ENCODE data around the gene RAB40B.
A peak's percentile ranks its signal among the peaks of the same experiment; 100 is the strongest.

Gene RAB40B

GRCh38 chr17:82663381-82664275 is 34.9 kb downstream of the RAB40B start:
- Histone ChIP-seq H4K8ac (ENCODE audit: low read length) (no peak overlapping the region), H3K4me1 (ENCODE audit: control insufficient read depth, insufficient read depth, low read depth, low read length) (peaks cover 10% of the 10 kb centered on the region), H3K4me3 (ENCODE audit: insufficient read depth in 1 of 2, low read depth in 1 of 2, low read length in 2 of 2) (no peak overlapping the region), H2BK12ac (ENCODE audit: low read length in 2 of 2) (no peak overlapping the region), H4K91ac (ENCODE audit: low read length) (no peak overlapping the region), H3K14ac (ENCODE audit: low read length in 2 of 2) (no peak overlapping the region), H3K9ac (ENCODE audit: low read length) (no peak overlapping the region), H3K23ac (ENCODE audit: low read length in 2 of 2) (no peak overlapping the region), H3K4me2 (ENCODE audit: low read length, poor library complexity, severe bottlenecking) (no peak overlapping the region), H2AK5ac (ENCODE audit: low read length, severe bottlenecking) (no peak overlapping the region), H3K27me3 (ENCODE audit: control insufficient read depth in 1 of 2, insufficient read depth in 1 of 2, low read length in 2 of 2) (no peaks in the 10 kb centered on the region), H3K36me3 (ENCODE audit: control insufficient read depth in 1 of 2, insufficient read depth in 2 of 2, low read depth in 1 of 2, low read length in 2 of 2) (peaks cover 7 to 63% of the 10 kb centered on the region in 2 experiments), H2BK120ac (ENCODE audit: low read depth, low read length) (no peak overlapping the region), H3K4ac (ENCODE audit: low read depth in 1 of 2, low read length in 2 of 2) (no peak overlapping the region), H2AFZ (ENCODE audit: low read depth, low read length) (no peak overlapping the region), H3K79me1 (replicated peaks; ENCODE audit: low read length, poor library complexity, severe bottlenecking) (peaks cover 3% of the 10 kb centered on the region), H3K9me3 (ENCODE audit: control insufficient read depth, low read length) (no peaks in the 10 kb centered on the region), H2BK5ac (ENCODE audit: low read depth, low read length, poor library complexity, severe bottlenecking) (no peak overlapping the region), H3K18ac (ENCODE audit: low read depth in 1 of 2, low read length in 2 of 2) (no peak overlapping the region), H3K27ac (ENCODE audit: low read length, poor library complexity, severe bottlenecking) (no peak overlapping the region), H2BK15ac (ENCODE audit: low read depth, poor library complexity, severe bottlenecking) (no peak overlapping the region)
- no peak for DNase-seq
- WGBS, result 89% methylated on average over 32 of the region's 39 CpGs

DNA sequence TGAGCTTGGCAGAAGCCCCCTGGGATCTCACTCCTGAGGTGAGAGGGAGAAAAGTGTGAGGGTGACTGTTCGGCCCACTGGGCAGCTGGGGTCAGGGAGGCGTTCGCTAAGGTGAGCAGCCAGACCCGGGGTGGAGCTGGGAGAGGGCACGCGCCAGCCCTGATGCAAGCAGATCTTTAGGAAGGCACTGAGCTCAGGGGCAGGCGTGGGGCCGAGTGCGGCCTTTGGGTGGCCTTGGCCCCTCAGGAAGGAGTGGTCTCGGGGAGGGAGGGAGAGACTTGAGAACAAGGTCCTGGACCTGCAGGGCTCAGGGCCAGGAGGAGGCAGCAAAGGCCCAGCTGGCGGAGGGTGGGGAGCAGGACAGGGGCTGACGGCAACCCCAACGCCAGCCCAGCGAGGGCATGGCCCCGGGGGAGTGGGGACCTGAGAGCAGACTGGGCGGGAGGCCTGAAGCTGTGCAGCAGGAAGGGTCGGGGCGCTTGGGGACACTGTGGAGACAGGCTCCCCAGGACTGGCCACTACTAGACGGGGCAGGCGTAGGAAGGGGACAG is 35.7 kb downstream of the RAB40B start:
- 87% methylated on average over 20 of the region's 20 CpGs for WGBS
- Histone ChIP-seq H2BK15ac (ENCODE audit: low read depth, poor library complexity, severe bottlenecking) (peak overlapping the region; percentile 9), H3K9me3 (ENCODE audit: control insufficient read depth, low read length) (no peaks in the 10 kb centered on the region)

DNA sequence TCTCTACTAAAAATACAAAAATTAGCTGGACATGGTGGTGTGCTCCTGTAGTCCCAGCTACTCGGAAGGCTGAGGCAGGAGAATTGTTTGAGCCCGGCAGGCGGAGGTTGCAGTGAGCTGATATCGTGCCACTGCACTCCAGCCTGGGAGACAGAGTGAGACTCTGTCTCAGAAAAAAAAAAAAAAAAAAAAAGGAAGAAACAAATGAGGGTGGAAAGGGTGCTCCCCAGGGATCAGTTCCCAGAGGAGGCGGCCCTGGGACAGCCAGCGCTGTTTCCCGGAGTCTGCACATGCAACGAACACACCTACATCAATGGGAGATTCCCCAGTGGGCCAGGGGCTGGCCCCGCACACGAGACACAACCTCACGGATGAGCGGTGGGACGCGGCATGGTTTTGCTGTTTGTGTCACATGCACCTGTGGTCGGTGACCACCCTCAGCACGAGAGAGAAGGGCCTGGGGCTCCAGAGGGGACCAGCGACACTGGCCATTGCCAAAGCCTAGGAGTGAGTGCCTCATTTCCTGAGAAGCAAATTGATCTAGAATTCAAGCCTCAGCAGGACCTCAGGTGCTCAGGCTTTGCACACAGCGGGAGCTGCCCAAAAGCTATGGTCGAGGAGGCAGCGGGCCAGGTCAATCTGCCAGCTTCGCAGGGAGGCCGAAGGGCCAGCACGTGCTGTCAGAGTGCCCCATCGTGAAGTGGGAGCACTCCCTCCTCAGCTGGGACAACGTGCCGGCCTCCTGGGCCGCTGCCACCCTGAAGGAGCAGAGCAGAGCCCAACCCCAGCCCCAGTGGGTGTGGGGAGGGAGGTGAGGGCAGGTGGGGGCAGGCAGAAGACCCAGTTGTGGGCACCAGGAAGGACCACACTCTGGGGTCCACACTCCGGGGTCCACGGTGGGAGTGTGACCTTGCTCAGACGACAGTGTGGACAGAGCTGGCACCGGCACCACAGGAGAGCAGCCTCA is 36.5 kb downstream of the RAB40B start:
- H3K36me3 ChIP-seq (ENCODE audit: control insufficient read depth in 1 of 2, insufficient read depth in 2 of 2, low read depth in 1 of 2, low read length in 2 of 2), result peaks cover 11 to 64% of the 10 kb centered on the region in 2 experiments
- H3K4ac ChIP-seq (ENCODE audit: low read depth in 1 of 2, low read length in 2 of 2), result no peak overlapping the region
- H2AFZ ChIP-seq (ENCODE audit: low read depth, low read length), result no peak overlapping the region
- no peak overlapping the region for H2AK5ac ChIP-seq (ENCODE audit: low read length, severe bottlenecking)
- H3K4me2 ChIP-seq (ENCODE audit: low read length, poor library complexity, severe bottlenecking), result no peak overlapping the region
- H3K4me3 ChIP-seq (ENCODE audit: insufficient read depth in 1 of 2, low read depth in 1 of 2, low read length in 2 of 2), result no peak overlapping the region
- no peak overlapping the region for H4K91ac ChIP-seq (ENCODE audit: low read length)
- no peaks in the 10 kb centered on the region for H3K27me3 ChIP-seq (ENCODE audit: control insufficient read depth in 1 of 2, insufficient read depth in 1 of 2, low read length in 2 of 2)
- H4K8ac ChIP-seq (ENCODE audit: low read length), result no peak overlapping the region
- no peak overlapping the region for H3K27ac ChIP-seq (ENCODE audit: low read length, poor library complexity, severe bottlenecking)
- no peak overlapping the region for H3K14ac ChIP-seq (ENCODE audit: low read length in 2 of 2)
- no peak overlapping the region for H2BK12ac ChIP-seq (ENCODE audit: low read length in 2 of 2)
- H2BK120ac ChIP-seq (ENCODE audit: low read depth, low read length), result no peak overlapping the region
- WGBS, result 91% methylated on average over 31 of the region's 31 CpGs
- no peak overlapping the region for H3K18ac ChIP-seq (ENCODE audit: low read depth in 1 of 2, low read length in 2 of 2)
- peaks cover 6% of the 10 kb centered on the region for H3K4me1 ChIP-seq (ENCODE audit: control insufficient read depth, insufficient read depth, low read depth, low read length)
- H3K23ac ChIP-seq (ENCODE audit: low read length in 2 of 2), result no peak overlapping the region
- H3K79me1 ChIP-seq (replicated peaks; ENCODE audit: low read length, poor library complexity, severe bottlenecking), result peaks cover 2% of the 10 kb centered on the region
- no peak overlapping the region for H2BK15ac ChIP-seq (ENCODE audit: low read depth, poor library complexity, severe bottlenecking)
- no peak overlapping the region for H3K9ac ChIP-seq (ENCODE audit: low read length)
- H3K9me3 ChIP-seq (ENCODE audit: control insufficient read depth, low read length), result no peaks in the 10 kb centered on the region
- no peak overlapping the region for H2BK5ac ChIP-seq (ENCODE audit: low read depth, low read length, poor library complexity, severe bottlenecking)
- no peak for DNase-seq

More for the DNA sequence above, 35.7 kb downstream of the RAB40B start:
- Histone ChIP-seq H3K18ac (ENCODE audit: low read depth in 1 of 2, low read length in 2 of 2) (no peak overlapping the region), H2BK120ac (ENCODE audit: low read depth, low read length) (no peak overlapping the region), H3K4me3 (ENCODE audit: insufficient read depth in 1 of 2, low read depth in 1 of 2, low read length in 2 of 2) (no peak overlapping the region), H2BK5ac (ENCODE audit: low read depth, low read length, poor library complexity, severe bottlenecking) (no peak overlapping the region), H3K23ac (ENCODE audit: low read length in 2 of 2) (no peak overlapping the region), H3K9ac (ENCODE audit: low read length) (no peak overlapping the region), H2BK12ac (ENCODE audit: low read length in 2 of 2) (no peak overlapping the region), H3K27me3 (ENCODE audit: control insufficient read depth in 1 of 2, insufficient read depth in 1 of 2, low read length in 2 of 2) (no peaks in the 10 kb centered on the region), H3K4ac (ENCODE audit: low read depth in 1 of 2, low read length in 2 of 2) (no peak overlapping the region), H2AFZ (ENCODE audit: low read depth, low read length) (no peak overlapping the region), H4K8ac (ENCODE audit: low read length) (no peak overlapping the region), H3K14ac (ENCODE audit: low read length in 2 of 2) (no peak overlapping the region), H3K4me2 (ENCODE audit: low read length, poor library complexity, severe bottlenecking) (no peak overlapping the region), H3K4me1 (ENCODE audit: control insufficient read depth, insufficient read depth, low read depth, low read length) (peaks cover 6% of the 10 kb centered on the region), H3K27ac (ENCODE audit: low read length, poor library complexity, severe bottlenecking) (no peak overlapping the region), H2AK5ac (ENCODE audit: low read length, severe bottlenecking) (no peak overlapping the region), H4K91ac (ENCODE audit: low read length) (no peak overlapping the region), H3K36me3 (ENCODE audit: control insufficient read depth in 1 of 2, insufficient read depth in 2 of 2, low read depth in 1 of 2, low read length in 2 of 2) (peaks cover 7 to 69% of the 10 kb centered on the region in 2 experiments), H3K79me1 (replicated peaks; ENCODE audit: low read length, poor library complexity, severe bottlenecking) (peaks cover 3% of the 10 kb centered on the region)
- no peak for DNase-seq

Measured in mesenchymal stem cell (in vitro differentiated cells and primary cell).